Liver (tissue), 9 donors: ENCODE data around the gene MUC6. TPM values are rescaled to one million over a fixed set of nuclear protein-coding genes. Genes with fewer than 3 reads are reported as not detected.

Experiments used
- DNase-seq: peaks from one replicate; pipeline ENCODE4 v3.0.0-alpha.2; 2017; ENCODE audit warnings: low spot score
- H3K27ac ChIP-seq, 2 donors: one replicate each; pipeline ENCODE4 v1.7.0; 2013; ENCODE audit warnings: inconsistent platforms in 2 of 2, low read length in 2 of 2, control low read depth in 1 of 2, low read depth in 1 of 2, mild to moderate bottlenecking in 1 of 2
- H3K27me3 ChIP-seq, 4 donors: one replicate each; pipeline versions ENCODE4 v1.6.1 to v1.7.0; 2013; ENCODE audit warnings: low read length in 3 of 4, inconsistent platforms in 1 of 4, mild to moderate bottlenecking in 1 of 4, moderate library complexity in 1 of 4; ENCODE audit not compliant: control insufficient read depth in 4 of 4, insufficient read depth in 4 of 4
- H3K36me3 ChIP-seq, 4 donors: one replicate each; pipeline versions ENCODE4 v1.6.1 to v1.7.0; 2013; ENCODE audit warnings: low read length in 3 of 4, mild to moderate bottlenecking in 3 of 4, low read depth in 1 of 4, moderate library complexity in 1 of 4; ENCODE audit not compliant: control insufficient read depth in 4 of 4, insufficient read depth in 3 of 4
- H3K4me1 ChIP-seq, 4 donors: one replicate each; pipeline versions ENCODE4 v1.6.1 to v1.7.0; 2013; ENCODE audit warnings: low read length in 3 of 4, mild to moderate bottlenecking in 3 of 4, moderate library complexity in 1 of 4; ENCODE audit not compliant: control insufficient read depth in 4 of 4, insufficient read depth in 4 of 4
- H3K4me3 ChIP-seq, 3 donors: one replicate each; pipeline versions ENCODE4 v1.6.1 to v1.7.0; 2013; ENCODE audit warnings: low read length in 3 of 3, control low read depth in 1 of 3, low read depth in 1 of 3, mild to moderate bottlenecking in 1 of 3
- H3K9ac ChIP-seq, 2 donors: one replicate each; pipeline ENCODE4 v1.7.0; 2013; ENCODE audit warnings: low read length in 2 of 2, mild to moderate bottlenecking in 2 of 2, moderate library complexity in 2 of 2, control low read depth in 1 of 2, low read depth in 1 of 2
- H3K9me3 ChIP-seq, 4 donors: one replicate each; pipeline versions ENCODE4 v1.6.1 to v1.7.0; 2013; ENCODE audit warnings: low read length in 3 of 4; ENCODE audit not compliant: control insufficient read depth in 4 of 4
- CTCF ChIP-seq: fragments of 150-350 bp; IDR thresholded peaks from 2 replicates; pipeline ENCODE4 v1.5.1; 2017; ENCODE audit warnings: improper control_type of control experiment, low read depth, low read length; ENCODE audit not compliant: missing input control
- FOXA1 ChIP-seq: IDR thresholded peaks from 2 replicates; pipeline ENCODE4 v1.6.1; 2016; ENCODE audit warnings: antibody characterized with exemption
- GABPA ChIP-seq, 2 donors: IDR thresholded peaks in 1 of 2; conservative IDR thresholded peaks in 1 of 2; 2 replicates each; pipeline ENCODE4 v1.6.1; 2016; ENCODE audit warnings: antibody characterized with exemption in 2 of 2, mild to moderate bottlenecking in 1 of 2, moderate library complexity in 1 of 2
- JUND ChIP-seq, 2 donors: IDR thresholded peaks; 2 replicates each; pipeline ENCODE4 v1.6.1; 2016; ENCODE audit warnings: antibody characterized with exemption in 2 of 2
- NR2F2 ChIP-seq: IDR thresholded peaks from 2 replicates; pipeline ENCODE4 v1.6.1; 2016; ENCODE audit warnings: antibody characterized with exemption
- RAD21 ChIP-seq, 2 donors: IDR thresholded peaks; 2 replicates each; pipeline ENCODE4 v1.6.1; 2016; ENCODE audit warnings: antibody characterized with exemption in 2 of 2, mild to moderate bottlenecking in 2 of 2
- REST ChIP-seq: IDR thresholded peaks from 2 replicates; pipeline ENCODE4 v1.6.1; 2016; ENCODE audit warnings: antibody characterized with exemption, mild to moderate bottlenecking
- RXRA ChIP-seq, 2 donors: IDR thresholded peaks; 2 replicates each; pipeline ENCODE4 v1.6.1; 2017 to 2018; ENCODE audit warnings: antibody characterized with exemption in 2 of 2, mild to moderate bottlenecking in 1 of 2
- SP1 ChIP-seq: IDR thresholded peaks from 2 replicates; pipeline ENCODE4 v1.6.1; 2018; ENCODE audit warnings: antibody characterized with exemption, mild to moderate bottlenecking
- YY1 ChIP-seq: IDR thresholded peaks from 2 replicates; pipeline ENCODE4 v1.6.1; 2016; ENCODE audit warnings: antibody characterized with exemption, mild to moderate bottlenecking
- ZBTB33 ChIP-seq: IDR thresholded peaks from 2 replicates; pipeline ENCODE4 v1.6.1; 2016; ENCODE audit warnings: antibody characterized with exemption
- WGBS: extraction: QIAGEN DNeasy Blood & Tissue Kit; methylation state at CpG from one replicate; pipeline ENCODE4 v1.1.7; 2013; 5-methylcytosine and 5-hydroxymethylcytosine counted together
- polyA plus RNA-seq, 2 donors: library from polyadenylated mRNA; stranded (reverse) in 1 of 2; unstranded in 1 of 2; fragments of 200-250 nt in 1 of 2; fragments of >200 nt in 1 of 2; fragmentation: Nextera tagmentation in 1 of 2; extraction: Ambion mirVana in 1 of 2; gene quantifications; one replicate each; pipeline versions ENCODE4 v1.2.1 to v1.2.3, GENCODE V29; 2013 to 2015
- total RNA-seq, 2 donors: library from RNA; depleted of rRNA; stranded (reverse); fragments of >200 nt; gene quantifications; one replicate each; pipeline ENCODE4 v1.2.3, GENCODE V29; 2014
- donor health status: healthy.
- donor health status: healthy.
- donor health status: healthy.
- donor health status: healthy.
- donor health status: healthy.

MUC6 gene
- total and polyA plus RNA-seq, 4 donors = 0.05 to 0.54 (median 0.18) TPM

GRCh38 chr11:968822-969221 lies 67.7 kb downstream of the MUC6 start (continued):
- TF ChIP-seq YY1 (no peak), ZBTB33 (no peak), RAD21 (IDR thresholded peaks at IDR 0.05) (no peak), GABPA (IDR thresholded peaks at IDR 0.05 in 1 of 2, conservative IDR thresholded peaks at IDR 0.05 in 1 of 2) (no peak), RXRA (IDR thresholded peaks at IDR 0.05) (no peak), JUND (IDR thresholded peaks at IDR 0.05) (no peak)

- peaks cover 2 to 18% (median 12%) of the 10 kb centered on the region in 4 donors for H3K4me1 ChIP-seq
- no peak for DNase-seq
These were observed 68.3 kb downstream of the MUC6 start for GRCh38 chr11:967995-968751.

More at GRCh38 chr11:967995-968751, 68.3 kb downstream of the MUC6 start:
- Histone ChIP-seq H3K9ac (no peak overlapping the region), H3K36me3 (peaks cover 4 to 31% (median 20%) of the 10 kb centered on the region in 4 donors), H3K27ac (no peak overlapping the region), H3K4me3 (no peak overlapping the region), H3K9me3 (no peaks in the 10 kb centered on the region), H3K27me3 (no peaks in the 10 kb centered on the region)
- TF ChIP-seq CTCF = no peak
- no peak for TF ChIP-seq SP1
- no peak for TF ChIP-seq REST
- TF ChIP-seq GABPA (IDR thresholded peaks at IDR 0.05 in 1 of 2, conservative IDR thresholded peaks at IDR 0.05 in 1 of 2) = no peak
- TF ChIP-seq NR2F2 = no peak
- TF ChIP-seq FOXA1 = no peak
- no peak for TF ChIP-seq JUND (IDR thresholded peaks at IDR 0.05)
- WGBS = 91% methylated on average over 31 of the region's 31 CpGs
